ENCODE data around the gene ZNF532. TPM values are rescaled to one million over a fixed set of nuclear protein-coding genes. Genes with fewer than 3 reads are reported as not detected.

ZNF532 gene
- total RNA-seq, 1 experiment from 2014 or later: 49.8 TPM

- in situ Hi-C loops (cut with HindIII; ENCODE audit: low pct_unique_long_range_greater_than_20kb, low sequenced_read_pairs): no loop called here
- Histone ChIP-seq H3K27ac (ENCODE audit: low read length) (0 out of 2 replicates have a peak overlapping the region, but pooled peaks have one; percentile 12), H3K4me1 (ENCODE audit: control insufficient read depth, insufficient read depth, low read length) (no peaks in the 10 kb centered on the region), H3K9me3 (ENCODE audit: control insufficient read depth, insufficient read depth, low read depth, low read length) (no peaks in the 10 kb centered on the region), H3K27me3 (ENCODE audit: control insufficient read depth, insufficient read depth, low read length) (no peaks in the 10 kb centered on the region), H3K4me3 (ENCODE audit: low read depth in 2 of 2, low read length in 2 of 2) (no peak overlapping the region), H3K36me3 (ENCODE audit: control insufficient read depth, insufficient read depth, low read length) (no peaks in the 10 kb centered on the region)
- ATAC-seq (no peak), DNase-seq (ENCODE audit: low read depth, low spot score) (no peak)
- TF ChIP-seq SIN3A (IDR thresholded peaks at IDR 0.05; ENCODE audit: borderline replicate concordance, insufficient read depth, low read depth, low read length) (no peak), TCF7L2 (IDR thresholded peaks at IDR 0.05; ENCODE audit: low read depth, low read length) (no peak)
- BruUV-seq (replicated peaks): no TSS peak
- intact Hi-C loops (cut with micrococcal nuclease; ENCODE audit: unreplicated experiment): no loop called here
- CTCF ChIA-PET: no interaction called here
- POLR2A ChIA-PET: no interaction called here
Observed at GRCh38 chr18:59029663-59030429, 165.2 kb downstream of the ZNF532 start.

DNA sequence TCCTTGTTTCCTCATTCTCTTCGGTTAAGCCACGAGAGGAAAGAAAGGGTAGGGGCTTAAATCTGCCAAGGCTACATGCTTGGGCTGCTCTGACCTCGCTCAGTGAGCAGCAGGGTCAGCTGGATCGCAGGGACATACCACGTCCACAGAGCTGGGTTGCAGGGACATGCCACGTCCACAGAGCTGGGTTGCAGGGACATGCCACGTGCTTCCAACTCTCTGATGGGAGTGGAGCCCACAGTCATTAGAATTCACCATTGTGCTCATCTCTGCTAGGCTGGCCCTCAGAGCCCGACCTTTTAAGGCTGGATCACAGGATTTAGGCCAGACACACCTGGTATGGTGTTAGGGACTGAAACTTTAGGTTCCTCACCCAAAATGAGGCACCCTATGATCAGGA, 167.6 kb downstream of the ZNF532 start:
- BruUV-seq (replicated peaks): no TSS peak
- ATAC-seq: no peak

More for the DNA sequence above, 167.6 kb downstream of the ZNF532 start:
- POLR2A ChIA-PET: no interaction called here
- Histone ChIP-seq H3K36me3 (ENCODE audit: control insufficient read depth, insufficient read depth, low read length) (no peaks in the 10 kb centered on the region), H3K27me3 (ENCODE audit: control insufficient read depth, insufficient read depth, low read length) (no peaks in the 10 kb centered on the region), H3K27ac (ENCODE audit: low read length) (no peak overlapping the region), H3K4me1 (ENCODE audit: control insufficient read depth, insufficient read depth, low read length) (no peaks in the 10 kb centered on the region), H3K4me3 (ENCODE audit: low read depth in 2 of 2, low read length in 2 of 2) (no peak overlapping the region), H3K9me3 (ENCODE audit: control insufficient read depth, insufficient read depth, low read depth, low read length) (no peaks in the 10 kb centered on the region)
- intact Hi-C loops (cut with micrococcal nuclease; ENCODE audit: unreplicated experiment) (no loop called here), in situ Hi-C loops (cut with HindIII; ENCODE audit: low pct_unique_long_range_greater_than_20kb, low sequenced_read_pairs) (no loop called here)
- no peak for DNase-seq (ENCODE audit: low read depth, low spot score)
- CTCF ChIA-PET: no interaction called here
- TF ChIP-seq, protein P1, sequence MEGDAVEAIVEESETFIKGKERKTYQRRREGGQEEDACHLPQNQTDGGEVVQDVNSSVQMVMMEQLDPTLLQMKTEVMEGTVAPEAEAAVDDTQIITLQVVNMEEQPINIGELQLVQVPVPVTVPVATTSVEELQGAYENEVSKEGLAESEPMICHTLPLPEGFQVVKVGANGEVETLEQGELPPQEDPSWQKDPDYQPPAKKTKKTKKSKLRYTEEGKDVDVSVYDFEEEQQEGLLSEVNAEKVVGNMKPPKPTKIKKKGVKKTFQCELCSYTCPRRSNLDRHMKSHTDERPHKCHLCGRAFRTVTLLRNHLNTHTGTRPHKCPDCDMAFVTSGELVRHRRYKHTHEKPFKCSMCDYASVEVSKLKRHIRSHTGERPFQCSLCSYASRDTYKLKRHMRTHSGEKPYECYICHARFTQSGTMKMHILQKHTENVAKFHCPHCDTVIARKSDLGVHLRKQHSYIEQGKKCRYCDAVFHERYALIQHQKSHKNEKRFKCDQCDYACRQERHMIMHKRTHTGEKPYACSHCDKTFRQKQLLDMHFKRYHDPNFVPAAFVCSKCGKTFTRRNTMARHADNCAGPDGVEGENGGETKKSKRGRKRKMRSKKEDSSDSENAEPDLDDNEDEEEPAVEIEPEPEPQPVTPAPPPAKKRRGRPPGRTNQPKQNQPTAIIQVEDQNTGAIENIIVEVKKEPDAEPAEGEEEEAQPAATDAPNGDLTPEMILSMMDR (IDR thresholded peaks at IDR 0.05): no peak
- no peak for TF ChIP-seq TCF7L2 (IDR thresholded peaks at IDR 0.05; ENCODE audit: low read depth, low read length)
- no peak for TF ChIP-seq REST (IDR thresholded peaks at IDR 0.05; ENCODE audit: insufficient read depth in 1 of 2, low read depth in 2 of 2, low read length in 1 of 2)
- TF ChIP-seq POLR2AphosphoS5 (IDR thresholded peaks at IDR 0.05; ENCODE audit: low read depth, low read length): no peak
- TF ChIP-seq SIN3A (IDR thresholded peaks at IDR 0.05; ENCODE audit: borderline replicate concordance, insufficient read depth, low read depth, low read length): no peak
